Right atrium auricular region (tissue), 2 donors: ENCODE data around the gene GPR17. TPM values are rescaled to one million over a fixed set of nuclear protein-coding genes. Genes with fewer than 3 reads are reported as not detected.

Source experiments
- DNase-seq: peaks from one replicate; pipeline ENCODE4 v3.0.0-alpha.2; 2019; ENCODE audit warnings: low spot score
- H3K27ac ChIP-seq, 2 donors: fragments of 200-600 bp; sonication (generic); 1 replicate in 1 of 2; 2 replicates in 1 of 2; pipeline ENCODE4 v1.5.1; 2016 to 2019
- H3K27me3 ChIP-seq, 2 donors: fragments of 200-600 bp; sonication (generic); one replicate each; pipeline versions ENCODE4 v1.5.1 to v1.6.0; 2017 to 2019
- H3K36me3 ChIP-seq: fragments of 200-600 bp; sonication (generic); one replicate; pipeline ENCODE4 v1.5.1; 2016
- H3K4me1 ChIP-seq, 2 donors: fragments of 200-600 bp; sonication (generic); one replicate each; pipeline versions ENCODE4 v1.5.1 to v1.6.0; 2017 to 2019
- H3K4me3 ChIP-seq, 2 donors: fragments of 200-600 bp; sonication (generic); 1 replicate in 1 of 2; 2 replicates in 1 of 2; pipeline ENCODE4 v1.5.1; 2017 to 2019; ENCODE audit warnings: mild to moderate bottlenecking in 1 of 2, moderate library complexity in 1 of 2
- H3K9me3 ChIP-seq, 2 donors: fragments of 200-600 bp; sonication (generic); one replicate each; pipeline ENCODE4 v1.5.1; 2019
- CTCF ChIP-seq, 2 donors: fragments of 200-600 bp; sonication (generic); IDR thresholded peaks; one replicate each; pipeline ENCODE4 v1.5.1; 2019; ENCODE audit warnings: antibody characterized with exemption in 2 of 2
- total RNA-seq, 2 donors: library from RNA; depleted of rRNA; stranded (reverse); fragments of >200 nt; gene quantifications; one replicate each; pipeline ENCODE4 v1.1.0, GENCODE V29; 2016

Gene GPR17
- total RNA-seq, 2 donors from 2014 or later = 0.24 TPM; not detected in 1

- no peak for TF ChIP-seq CTCF (IDR thresholded peaks at IDR 0.05)
- no peak for DNase-seq
- H3K9me3 ChIP-seq = no peaks in the 10 kb centered on the region
- no peak overlapping the region for H3K27ac ChIP-seq
- peaks cover 0 to 27% of the 10 kb centered on the region in 2 donors for H3K4me1 ChIP-seq
- no peaks in the 10 kb centered on the region for H3K27me3 ChIP-seq
- H3K4me3 ChIP-seq = no peak overlapping the region
- H3K36me3 ChIP-seq = no peaks in the 10 kb centered on the region
These were observed 51.7 kb downstream of the GPR17 start for GRCh38 chr2:127697482-127698180.

- Histone ChIP-seq H3K36me3 (no peaks in the 10 kb centered on the region), H3K9me3 (no peaks in the 10 kb centered on the region), H3K27me3 (no peaks in the 10 kb centered on the region), H3K4me3 (no peak overlapping the region), H3K27ac (no peak overlapping the region), H3K4me1 (peaks cover 0 to 38% of the 10 kb centered on the region in 2 donors)
- no peak for DNase-seq
- no peak for TF ChIP-seq CTCF (IDR thresholded peaks at IDR 0.05)
These were observed 52.8 kb downstream of the GPR17 start for GRCh38 chr2:127698553-127699355.

- peaks cover 0 to 44% of the 10 kb centered on the region in 2 donors for H3K4me1 ChIP-seq
- H3K4me3 ChIP-seq = peak overlapping the region; percentile 50 to 72
- DNase-seq = peak; percentile 88
- no peak for TF ChIP-seq CTCF (IDR thresholded peaks at IDR 0.05)
- H3K9me3 ChIP-seq = no peaks in the 10 kb centered on the region
- peak overlapping the region; percentile 90 to 96 for H3K27ac ChIP-seq
- H3K36me3 ChIP-seq = peaks cover 1% of the 10 kb centered on the region
- no peaks in the 10 kb centered on the region for H3K27me3 ChIP-seq
These were observed 54.7 kb downstream of the GPR17 start for GRCh38 chr2:127700527-127701192.

GRCh38 chr2:127701193-127701650 is 55.3 kb downstream of the GPR17 start, which contains the start of gene SFT2D3:
Gene SFT2D3 (plus strand): TSS chr2:127701497. CDS start chr2:127701529, 32 bp downstream.
- H3K4me3 ChIP-seq = peak within 1 kb of the TSS; percentile 50 to 72
- no peak for TF ChIP-seq CTCF (IDR thresholded peaks at IDR 0.05)
- no peaks in the 10 kb centered on the region for H3K27me3 ChIP-seq
- peak; percentile 91 for DNase-seq
- H3K9me3 ChIP-seq = no peaks in the 10 kb centered on the region
- H3K4me1 ChIP-seq = peaks cover 0 to 44% of the 10 kb centered on the region in 2 donors
- H3K36me3 ChIP-seq = peaks cover 7% of the 10 kb centered on the region
- peak within 1 kb of the TSS; percentile 90 to 96 for H3K27ac ChIP-seq

GRCh38 chr2:127701651-127702394 is 55.9 kb downstream of the GPR17 start:
- Histone ChIP-seq H3K4me3 (peak overlapping the region; percentile 50 to 72), H3K4me1 (peaks cover 0 to 50% of the 10 kb centered on the region in 2 donors), H3K36me3 (peaks cover 13% of the 10 kb centered on the region), H3K27ac (peak overlapping the region; percentile 90 to 96), H3K9me3 (no peaks in the 10 kb centered on the region), H3K27me3 (no peaks in the 10 kb centered on the region)
- peak; percentile 77 for DNase-seq
- peak in 1 of 2 donors; percentile 35 for TF ChIP-seq CTCF (IDR thresholded peaks at IDR 0.05)
